ENCODE measurements around the gene LTK. TPM values are rescaled to one million over a fixed set of nuclear protein-coding genes. Genes with fewer than 3 reads are reported as not detected.
A peak's percentile ranks its signal among the peaks of the same experiment; 100 is the strongest.

LTK gene
- polyA plus RNA-seq, 1 donor (not counting 4 experiments of a cell fraction or from before 2014, with no cell fraction given), result not detected

GRCh38 chr15:41561104-41561776, 47.6 kb upstream of the LTK start:
- Histone ChIP-seq H3K79me2 (ENCODE audit: control insufficient read depth, insufficient read depth, low read length) (no peaks in the 10 kb centered on the region), H3K9me3 (ENCODE audit: control insufficient read depth, low read depth, low read length) (no peaks in the 10 kb centered on the region), H3K27me3 (ENCODE audit: control insufficient read depth, extremely low read depth, insufficient read depth, low read length) (no peaks in the 10 kb centered on the region), H3K4me2 (ENCODE audit: control insufficient read depth, extremely low read depth, insufficient read depth, low read depth, low read length) (no peak overlapping the region), H3K9ac (ENCODE audit: control insufficient read depth, extremely low read depth, insufficient read depth, low read length) (no peak overlapping the region), H4K20me1 (ENCODE audit: control insufficient read depth, extremely low read depth, insufficient read depth, low read length) (no peaks in the 10 kb centered on the region), H3K4me3 (ENCODE audit: control insufficient read depth in 2 of 3, extremely low read depth in 1 of 3, insufficient read depth in 2 of 3, low read depth in 1 of 3, low read length in 3 of 3) (no peak overlapping the region), H3K36me3 (ENCODE audit: control insufficient read depth in 2 of 2, extremely low read depth in 1 of 2, insufficient read depth in 2 of 2, low read length in 2 of 2) (peaks cover 0 to 6% of the 10 kb centered on the region in 2 experiments), H2AFZ (ENCODE audit: control insufficient read depth, low read length) (no peak overlapping the region), H3K27ac (ENCODE audit: control insufficient read depth, insufficient read depth, low read length) (no peak overlapping the region), H3K9me1 (ENCODE audit: control insufficient read depth, extremely low read depth, insufficient read depth, low read length) (no peaks in the 10 kb centered on the region), H3K4me1 (ENCODE audit: control insufficient read depth, extremely low read depth, insufficient read depth, low read length) (peaks cover 11% of the 10 kb centered on the region)
- DNase-seq (ENCODE audit: low read depth, low spot score) (no peak), FAIRE-seq (no peak)
- dilution Hi-C loops (cut with MboI; ENCODE audit: extremely low pct_ligation_motif_present, low sequenced_read_pairs), result no loop called here
- no peak for TF ChIP-seq EZH2 (IDR thresholded peaks at IDR 0.05; ENCODE audit: low read length)
- TF ChIP-seq, protein P1, sequence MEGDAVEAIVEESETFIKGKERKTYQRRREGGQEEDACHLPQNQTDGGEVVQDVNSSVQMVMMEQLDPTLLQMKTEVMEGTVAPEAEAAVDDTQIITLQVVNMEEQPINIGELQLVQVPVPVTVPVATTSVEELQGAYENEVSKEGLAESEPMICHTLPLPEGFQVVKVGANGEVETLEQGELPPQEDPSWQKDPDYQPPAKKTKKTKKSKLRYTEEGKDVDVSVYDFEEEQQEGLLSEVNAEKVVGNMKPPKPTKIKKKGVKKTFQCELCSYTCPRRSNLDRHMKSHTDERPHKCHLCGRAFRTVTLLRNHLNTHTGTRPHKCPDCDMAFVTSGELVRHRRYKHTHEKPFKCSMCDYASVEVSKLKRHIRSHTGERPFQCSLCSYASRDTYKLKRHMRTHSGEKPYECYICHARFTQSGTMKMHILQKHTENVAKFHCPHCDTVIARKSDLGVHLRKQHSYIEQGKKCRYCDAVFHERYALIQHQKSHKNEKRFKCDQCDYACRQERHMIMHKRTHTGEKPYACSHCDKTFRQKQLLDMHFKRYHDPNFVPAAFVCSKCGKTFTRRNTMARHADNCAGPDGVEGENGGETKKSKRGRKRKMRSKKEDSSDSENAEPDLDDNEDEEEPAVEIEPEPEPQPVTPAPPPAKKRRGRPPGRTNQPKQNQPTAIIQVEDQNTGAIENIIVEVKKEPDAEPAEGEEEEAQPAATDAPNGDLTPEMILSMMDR (optimal IDR thresholded peaks at IDR 0.05 in 1 of 3, IDR thresholded peaks at IDR 0.05 in 1 of 3, conservative IDR thresholded peaks at IDR 0.05 in 1 of 3; ENCODE audit: extremely low read depth in 1 of 3, insufficient read depth in 2 of 3, low read length in 3 of 3), result no peak

GRCh38 chr15:41560572-41560874, 46.9 kb upstream of the LTK start:
- H3K27ac ChIP-seq (ENCODE audit: control insufficient read depth, insufficient read depth, low read length), result no peak overlapping the region
- H3K27me3 ChIP-seq (ENCODE audit: control insufficient read depth, extremely low read depth, insufficient read depth, low read length), result no peaks in the 10 kb centered on the region
- FAIRE-seq (no peak), DNase-seq (ENCODE audit: low read depth, low spot score) (no peak)
- H3K9me1 ChIP-seq (ENCODE audit: control insufficient read depth, extremely low read depth, insufficient read depth, low read length), result no peaks in the 10 kb centered on the region
- H2AFZ ChIP-seq (ENCODE audit: control insufficient read depth, low read length), result no peak overlapping the region
- dilution Hi-C loops (cut with MboI; ENCODE audit: extremely low pct_ligation_motif_present, low sequenced_read_pairs), result no loop called here
- H3K79me2 ChIP-seq (ENCODE audit: control insufficient read depth, insufficient read depth, low read length), result no peaks in the 10 kb centered on the region
- H3K4me2 ChIP-seq (ENCODE audit: control insufficient read depth, extremely low read depth, insufficient read depth, low read depth, low read length), result peak overlapping the region; percentile 24
- H3K9me3 ChIP-seq (ENCODE audit: control insufficient read depth, low read depth, low read length), result no peaks in the 10 kb centered on the region
- TF ChIP-seq EZH2 (IDR thresholded peaks at IDR 0.05; ENCODE audit: low read length), result no peak
- TF ChIP-seq, protein P1 (optimal IDR thresholded peaks at IDR 0.05 in 1 of 3, IDR thresholded peaks at IDR 0.05 in 1 of 3, conservative IDR thresholded peaks at IDR 0.05 in 1 of 3; ENCODE audit: extremely low read depth in 1 of 3, insufficient read depth in 2 of 3, low read length in 3 of 3), result no peak
- no peak overlapping the region for H3K9ac ChIP-seq (ENCODE audit: control insufficient read depth, extremely low read depth, insufficient read depth, low read length)
- H4K20me1 ChIP-seq (ENCODE audit: control insufficient read depth, extremely low read depth, insufficient read depth, low read length), result no peaks in the 10 kb centered on the region
- no peak overlapping the region for H3K4me3 ChIP-seq (ENCODE audit: control insufficient read depth in 2 of 3, extremely low read depth in 1 of 3, insufficient read depth in 2 of 3, low read depth in 1 of 3, low read length in 3 of 3)
- peaks cover 0 to 6% of the 10 kb centered on the region in 2 experiments for H3K36me3 ChIP-seq (ENCODE audit: control insufficient read depth in 2 of 2, extremely low read depth in 1 of 2, insufficient read depth in 2 of 2, low read length in 2 of 2)
- H3K4me1 ChIP-seq (ENCODE audit: control insufficient read depth, extremely low read depth, insufficient read depth, low read length), result peaks cover 11% of the 10 kb centered on the region
